ENCODE results near the gene PLXNA4. TPM values are rescaled to one million over a fixed set of nuclear protein-coding genes. Genes with fewer than 3 reads are reported as not detected.

Gene PLXNA4
- total and polyA plus RNA-seq, 2 donors (not counting 1 experiment from before 2014, with no cell fraction given): not detected

DNA sequence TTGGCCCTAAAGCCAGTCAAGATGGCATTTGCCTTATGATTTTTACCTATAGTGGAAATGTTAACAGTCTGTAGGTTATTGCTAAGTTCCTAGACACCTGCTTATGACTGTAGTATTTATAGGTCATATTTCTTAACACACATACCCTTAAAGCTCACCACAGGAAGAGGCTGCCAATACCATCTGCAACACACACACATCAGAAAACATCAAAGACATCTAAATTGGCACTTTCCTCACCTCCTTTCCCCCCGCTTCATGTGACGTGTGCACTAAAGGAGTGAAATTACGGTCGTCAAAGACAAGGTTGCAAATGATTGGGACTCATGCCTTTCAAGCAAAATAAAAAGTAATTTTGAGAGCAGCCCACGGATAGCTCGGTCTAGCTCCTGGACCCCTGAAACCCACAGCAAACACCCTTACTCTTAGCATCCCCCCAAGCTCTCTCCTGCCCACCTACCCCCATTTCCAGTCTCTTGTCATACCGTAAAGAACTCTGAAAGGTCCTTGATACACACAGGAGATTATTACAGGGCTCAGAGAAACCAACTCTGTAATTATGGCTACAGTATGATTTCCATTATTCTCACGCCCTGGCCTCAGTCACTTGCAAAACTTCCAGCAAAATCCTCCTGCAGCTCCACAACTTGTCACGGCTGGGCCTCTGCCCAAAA is 90.5 kb downstream of the PLXNA4 start:
- H3K4me2 ChIP-seq (replicated peaks; ENCODE audit: low read depth, low read length, poor library complexity, severe bottlenecking): no peak overlapping the region
- Mint-ChIP-seq H3K9me3 (ENCODE audit: insufficient read depth) (no peaks in the 10 kb centered on the region), H3K4me3 (no peak overlapping the region), H3K4me1 (no peaks in the 10 kb centered on the region), H3K27ac (no peak overlapping the region), H3K27me3 (peaks cover 7% of the 10 kb centered on the region)
- no peaks in the 10 kb centered on the region for H3K36me3 ChIP-seq (replicated peaks in 1 of 2; ENCODE audit: control extremely low read depth in 1 of 2, control insufficient read depth in 1 of 2, extremely low read depth in 1 of 2, insufficient read depth in 2 of 2, low read length in 1 of 2)
- H3K79me2 ChIP-seq (ENCODE audit: control insufficient read depth, insufficient read depth, low read length): no peaks in the 10 kb centered on the region
- CTCF ChIA-PET: no interaction called here
- H3K27ac ChIP-seq (ENCODE audit: low read length in 2 of 2): no peak overlapping the region
- 80% methylated on average over 8 of the region's 9 CpGs for WGBS (ENCODE audit: insufficient coverage)
- POLR2A ChIA-PET: no interaction called here
- H4K20me1 ChIP-seq (ENCODE audit: control insufficient read depth, insufficient read depth, low read length, poor library complexity, severe bottlenecking): no peaks in the 10 kb centered on the region
- no peak overlapping the region for H2AFZ ChIP-seq (ENCODE audit: insufficient read depth, low read depth, low read length, poor library complexity, severe bottlenecking)
- no peak for TF ChIP-seq EZH2 (IDR thresholded peaks at IDR 0.05; ENCODE audit: borderline replicate concordance, insufficient read depth, low read depth, low read length, poor library complexity, severe bottlenecking)
- TF ChIP-seq, protein P1, sequence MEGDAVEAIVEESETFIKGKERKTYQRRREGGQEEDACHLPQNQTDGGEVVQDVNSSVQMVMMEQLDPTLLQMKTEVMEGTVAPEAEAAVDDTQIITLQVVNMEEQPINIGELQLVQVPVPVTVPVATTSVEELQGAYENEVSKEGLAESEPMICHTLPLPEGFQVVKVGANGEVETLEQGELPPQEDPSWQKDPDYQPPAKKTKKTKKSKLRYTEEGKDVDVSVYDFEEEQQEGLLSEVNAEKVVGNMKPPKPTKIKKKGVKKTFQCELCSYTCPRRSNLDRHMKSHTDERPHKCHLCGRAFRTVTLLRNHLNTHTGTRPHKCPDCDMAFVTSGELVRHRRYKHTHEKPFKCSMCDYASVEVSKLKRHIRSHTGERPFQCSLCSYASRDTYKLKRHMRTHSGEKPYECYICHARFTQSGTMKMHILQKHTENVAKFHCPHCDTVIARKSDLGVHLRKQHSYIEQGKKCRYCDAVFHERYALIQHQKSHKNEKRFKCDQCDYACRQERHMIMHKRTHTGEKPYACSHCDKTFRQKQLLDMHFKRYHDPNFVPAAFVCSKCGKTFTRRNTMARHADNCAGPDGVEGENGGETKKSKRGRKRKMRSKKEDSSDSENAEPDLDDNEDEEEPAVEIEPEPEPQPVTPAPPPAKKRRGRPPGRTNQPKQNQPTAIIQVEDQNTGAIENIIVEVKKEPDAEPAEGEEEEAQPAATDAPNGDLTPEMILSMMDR (IDR thresholded peaks at IDR 0.05): no peak
- peaks cover 0 to 4% (median 0%) of the 10 kb centered on the region in 3 donors for H3K9me3 ChIP-seq (ENCODE audit: control extremely low read depth in 1 of 3, control insufficient read depth in 2 of 3, insufficient read depth in 1 of 3, low read length in 2 of 3)
- H3K4me3 ChIP-seq (ENCODE audit: control extremely low read depth in 1 of 5, extremely low read depth in 1 of 5, insufficient read depth in 1 of 5, low read depth in 2 of 5, low read length in 4 of 5): no peak overlapping the region
- no peak overlapping the region for H3K9ac ChIP-seq (ENCODE audit: low read length)
- intact Hi-C loops (cut with micrococcal nuclease): no loop called here
- H3K4me1 ChIP-seq (ENCODE audit: control insufficient read depth in 2 of 2, insufficient read depth in 2 of 2, low read length in 2 of 2): no peaks in the 10 kb centered on the region
- ATAC-seq (ENCODE audit: low read depth) (no peak), DNase-seq (no peak)
- no peaks in the 10 kb centered on the region for H3K27me3 ChIP-seq (replicated peaks in 1 of 4; ENCODE audit: control extremely low read depth in 1 of 4, control insufficient read depth in 3 of 4, insufficient read depth in 4 of 4, low read length in 3 of 4)

DNA sequence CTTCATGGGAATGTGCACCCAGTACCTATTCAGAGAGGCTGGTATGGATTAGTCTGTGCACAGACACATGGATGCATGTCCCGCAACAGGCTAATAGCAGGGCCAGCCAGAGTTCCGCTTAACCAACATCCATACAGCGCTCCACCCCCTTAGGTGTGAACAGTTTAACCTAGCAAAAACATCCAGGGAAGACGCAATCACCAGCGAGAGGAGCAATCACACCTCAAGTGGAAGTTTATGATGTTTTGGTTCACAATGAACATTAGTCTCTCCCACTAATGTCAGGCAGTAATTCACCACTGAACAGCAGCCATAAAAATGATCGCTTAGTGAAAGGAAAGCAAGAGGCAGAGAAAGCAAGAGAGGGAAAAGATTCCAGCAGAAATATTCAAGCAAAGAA is 91.1 kb downstream of the PLXNA4 start:
- H3K9me3 Mint-ChIP-seq (ENCODE audit: insufficient read depth): no peaks in the 10 kb centered on the region
- CTCF ChIA-PET: no interaction called here
- no peak overlapping the region for H2AFZ ChIP-seq (ENCODE audit: insufficient read depth, low read depth, low read length, poor library complexity, severe bottlenecking)
- H4K20me1 ChIP-seq (ENCODE audit: control insufficient read depth, insufficient read depth, low read length, poor library complexity, severe bottlenecking): no peaks in the 10 kb centered on the region
- TF ChIP-seq EZH2 (IDR thresholded peaks at IDR 0.05; ENCODE audit: borderline replicate concordance, insufficient read depth, low read depth, low read length, poor library complexity, severe bottlenecking): no peak
- TF ChIP-seq, protein P1 (IDR thresholded peaks at IDR 0.05): no peak
- no peak overlapping the region for H3K27ac ChIP-seq (ENCODE audit: low read length in 2 of 2)
- no peak overlapping the region for H3K4me3 ChIP-seq (ENCODE audit: control extremely low read depth in 1 of 5, extremely low read depth in 1 of 5, insufficient read depth in 1 of 5, low read depth in 2 of 5, low read length in 4 of 5)
- H3K4me1 Mint-ChIP-seq: no peaks in the 10 kb centered on the region
- DNase-seq: no peak
- no peak overlapping the region for H3K4me2 ChIP-seq (replicated peaks; ENCODE audit: low read depth, low read length, poor library complexity, severe bottlenecking)
- POLR2A ChIA-PET: no interaction called here
- H3K4me3 Mint-ChIP-seq: no peak overlapping the region
- intact Hi-C loops (cut with micrococcal nuclease): no loop called here
- ATAC-seq (ENCODE audit: low read depth): no peak
- H3K27me3 Mint-ChIP-seq: peaks cover 7% of the 10 kb centered on the region
- no peaks in the 10 kb centered on the region for H3K36me3 ChIP-seq (replicated peaks in 1 of 2; ENCODE audit: control extremely low read depth in 1 of 2, control insufficient read depth in 1 of 2, extremely low read depth in 1 of 2, insufficient read depth in 2 of 2, low read length in 1 of 2)
- H3K9me3 ChIP-seq (ENCODE audit: control extremely low read depth in 1 of 3, control insufficient read depth in 2 of 3, insufficient read depth in 1 of 3, low read length in 2 of 3): peaks cover 0 to 4% (median 0%) of the 10 kb centered on the region in 3 donors
- no peak overlapping the region for H3K27ac Mint-ChIP-seq
- H3K27me3 ChIP-seq (replicated peaks in 1 of 4; ENCODE audit: control extremely low read depth in 1 of 4, control insufficient read depth in 3 of 4, insufficient read depth in 4 of 4, low read length in 3 of 4): no peaks in the 10 kb centered on the region
- no peaks in the 10 kb centered on the region for H3K79me2 ChIP-seq (ENCODE audit: control insufficient read depth, insufficient read depth, low read length)
- WGBS (ENCODE audit: insufficient coverage): 100% methylated on average over 2 of the region's 6 CpGs
- H3K4me1 ChIP-seq (ENCODE audit: control insufficient read depth in 2 of 2, insufficient read depth in 2 of 2, low read length in 2 of 2): no peaks in the 10 kb centered on the region
- H3K9ac ChIP-seq (ENCODE audit: low read length): no peak overlapping the region

Data from B cell (primary cell).